ENCODE measurements around the gene PRKCA. TPM values are rescaled to one million over a fixed set of nuclear protein-coding genes. Genes with fewer than 3 reads are reported as not detected.
"Not testable (repeated sequence)": the region's sequence is repeated elsewhere in the genome, so short reads cannot be mapped to it uniquely, and the experiment has no call there.

The PRKCA gene
- total RNA-seq, 1 donor from 2014 or later: 4.5 TPM

DNA sequence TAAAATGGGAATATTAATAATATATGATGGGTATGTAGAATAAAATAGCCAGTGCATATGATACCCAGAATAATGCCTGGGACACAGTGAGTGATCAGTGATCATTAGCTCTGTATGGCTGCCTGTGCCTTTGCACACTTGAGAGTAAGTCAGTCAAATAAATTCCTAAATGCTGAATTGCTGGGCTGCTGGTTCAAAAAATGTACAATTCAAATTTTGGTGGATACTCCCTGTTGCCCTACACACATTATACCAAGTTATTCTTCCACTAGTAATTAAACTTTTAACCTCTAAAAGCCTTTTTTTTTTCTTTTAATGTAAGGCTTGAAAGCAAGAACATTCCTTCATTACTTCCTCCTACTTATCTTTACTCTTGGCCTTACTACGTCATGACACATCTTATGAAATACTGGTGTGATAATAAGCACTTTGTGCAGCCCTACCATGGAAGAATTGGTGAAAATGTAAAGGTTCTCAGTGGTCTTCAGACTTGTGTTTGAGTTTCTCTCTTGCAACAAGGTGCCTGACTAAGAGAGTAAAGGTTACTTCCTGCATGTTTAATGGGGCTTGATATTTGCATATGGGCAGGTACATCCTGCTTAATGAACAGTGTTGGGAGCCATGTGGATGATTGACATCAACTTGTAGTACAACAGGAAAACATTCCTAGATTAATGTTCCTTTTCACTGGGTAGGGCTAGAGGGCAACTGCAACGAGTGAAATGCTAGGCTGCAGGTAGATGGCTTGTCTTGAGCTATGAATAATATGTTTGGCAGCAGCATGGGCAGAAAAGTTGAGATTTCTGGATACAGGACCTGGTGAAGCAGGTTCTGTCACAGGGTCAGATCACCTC lies 84.3 kb downstream of the PRKCA start:
- ATAC-seq: peak; percentile 93

DNA sequence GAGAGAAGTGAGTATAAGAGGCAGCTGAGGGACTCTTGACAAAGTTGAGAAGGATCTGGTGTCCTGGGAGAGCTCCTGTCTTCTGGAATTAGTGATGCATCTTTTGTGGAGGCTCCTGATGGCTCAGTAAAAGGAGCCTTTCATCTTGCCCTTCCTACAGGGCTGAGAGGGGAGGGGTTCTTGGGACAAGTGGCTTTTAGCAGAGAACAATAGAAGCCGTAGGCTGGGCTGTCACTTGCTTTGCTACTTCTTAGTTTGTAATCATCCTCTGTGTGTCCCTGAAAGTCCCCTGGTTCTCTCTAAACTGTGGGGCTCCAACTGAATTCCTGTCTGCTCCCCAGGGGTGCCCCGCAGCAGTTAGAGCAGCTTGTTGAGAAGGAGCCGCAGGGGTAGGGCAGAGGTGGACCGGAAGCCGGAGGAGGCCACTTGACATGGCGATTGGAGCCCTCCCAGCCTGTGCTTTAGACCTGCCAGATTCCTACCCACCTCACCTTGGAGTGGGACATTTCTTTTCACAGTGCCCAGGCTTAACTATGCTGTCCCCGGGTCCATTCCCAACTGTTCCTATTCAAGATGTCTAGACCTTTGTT lies 85.1 kb downstream of the PRKCA start:
- ATAC-seq: no peak

DNA sequence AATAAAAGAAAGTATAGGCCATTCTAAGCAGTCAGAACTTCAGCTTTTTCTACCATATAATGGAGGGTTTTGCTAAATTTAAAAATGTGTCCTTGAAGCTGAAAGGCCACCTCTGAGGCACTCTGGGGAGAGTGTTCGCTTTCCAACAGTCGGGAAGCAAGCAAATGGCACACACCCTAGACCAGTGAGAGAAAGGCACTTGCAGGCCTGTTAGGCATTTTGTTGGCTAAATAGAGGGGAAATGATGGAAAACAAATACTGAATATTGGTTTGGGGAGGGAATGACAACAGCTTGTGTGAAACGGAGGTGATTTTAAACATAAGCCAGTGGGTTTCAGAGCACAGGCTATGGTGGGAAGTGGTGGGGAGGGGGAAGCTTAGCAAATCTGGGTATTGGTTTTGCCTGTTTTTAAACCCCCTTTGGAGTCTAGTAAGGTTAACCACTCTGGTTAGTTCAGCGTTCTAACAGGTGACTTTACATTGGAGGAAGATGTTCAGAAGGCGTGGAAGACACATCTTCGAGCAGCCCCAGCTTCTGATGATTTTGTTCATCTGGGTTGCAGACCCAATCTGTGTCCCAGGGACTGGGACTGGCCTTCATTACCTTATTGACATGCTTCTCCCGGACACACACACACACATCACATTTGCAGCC lies 90.5 kb downstream of the PRKCA start:
- no peak for ATAC-seq

DNA sequence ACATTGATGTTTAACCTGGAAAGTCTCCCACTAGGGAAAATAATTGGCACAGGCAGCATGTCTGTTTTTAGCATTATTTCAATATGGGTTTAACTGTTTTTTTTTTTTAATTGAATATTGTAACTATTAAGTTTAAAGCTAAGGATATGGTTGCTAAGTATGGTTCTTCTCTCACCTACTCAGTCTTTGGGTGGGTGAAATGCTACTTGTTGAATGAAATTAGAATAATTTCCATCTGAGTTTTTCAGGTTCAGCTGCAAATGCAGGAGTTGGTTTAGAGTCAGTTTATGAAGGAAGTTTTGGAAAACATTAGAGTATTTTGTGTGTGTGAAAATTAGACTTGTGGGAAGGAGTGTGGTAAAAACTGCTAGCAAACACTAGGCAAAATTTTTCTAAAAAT lies 93.5 kb downstream of the PRKCA start:
- ATAC-seq: no peak

DNA sequence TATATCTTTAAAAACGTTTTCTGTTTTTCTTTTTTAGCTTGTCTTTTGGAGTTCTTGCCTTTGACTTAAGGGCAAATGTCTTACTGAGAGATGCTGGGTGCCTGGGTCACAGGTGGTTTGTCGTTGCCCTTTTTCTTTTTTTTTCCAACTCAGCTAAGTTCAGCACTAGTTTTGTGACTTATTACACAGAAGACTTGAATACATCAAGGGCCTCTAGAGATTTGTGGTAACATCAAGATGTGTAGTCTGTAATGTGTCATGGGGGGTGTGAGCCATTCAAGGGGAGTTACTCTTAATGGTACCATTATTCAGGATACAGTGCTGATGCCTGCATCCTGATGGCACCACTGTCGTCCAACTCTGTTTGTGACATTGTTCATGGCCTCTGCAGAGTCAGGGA lies 95.1 kb downstream of the PRKCA start:
- ATAC-seq: no peak

DNA sequence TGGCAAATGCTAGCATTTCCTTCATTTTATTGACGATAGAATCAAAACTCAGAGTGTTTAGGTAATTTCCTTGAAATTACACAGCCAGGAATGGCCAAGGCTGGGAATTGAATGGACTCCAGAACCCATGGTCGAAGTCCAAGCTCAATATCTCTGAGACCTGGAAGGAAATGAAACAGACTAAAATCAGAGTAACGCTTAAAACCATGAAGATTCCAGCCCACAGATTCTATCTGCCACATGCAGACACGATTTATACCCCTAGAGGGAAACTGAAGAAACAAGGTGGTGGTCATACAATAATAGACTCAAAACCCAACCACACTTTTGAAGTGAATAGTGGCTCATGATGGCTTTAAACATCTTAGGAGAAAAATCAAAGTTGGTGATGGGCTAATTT lies 95.6 kb downstream of the PRKCA start:
- no peak for ATAC-seq

DNA sequence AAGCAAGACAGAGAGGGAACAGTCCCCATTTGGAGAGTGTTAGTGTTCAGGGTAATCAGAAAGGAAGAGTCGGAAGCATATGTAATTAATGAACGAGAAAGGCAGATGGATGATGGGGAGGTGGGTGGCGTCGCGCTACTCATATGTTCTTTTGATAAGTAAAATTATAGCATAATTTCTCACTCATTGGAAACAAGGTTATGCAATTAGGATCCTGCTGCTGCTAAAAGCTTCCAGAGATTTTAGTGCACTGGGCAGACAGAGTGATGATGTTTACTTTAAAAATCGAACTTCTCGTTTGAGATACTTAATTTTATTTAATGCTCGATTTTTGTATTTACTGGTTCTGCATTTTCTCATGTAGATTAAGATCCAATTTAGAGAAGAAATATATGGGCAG lies 96.2 kb downstream of the PRKCA start:
- ATAC-seq: no peak

DNA sequence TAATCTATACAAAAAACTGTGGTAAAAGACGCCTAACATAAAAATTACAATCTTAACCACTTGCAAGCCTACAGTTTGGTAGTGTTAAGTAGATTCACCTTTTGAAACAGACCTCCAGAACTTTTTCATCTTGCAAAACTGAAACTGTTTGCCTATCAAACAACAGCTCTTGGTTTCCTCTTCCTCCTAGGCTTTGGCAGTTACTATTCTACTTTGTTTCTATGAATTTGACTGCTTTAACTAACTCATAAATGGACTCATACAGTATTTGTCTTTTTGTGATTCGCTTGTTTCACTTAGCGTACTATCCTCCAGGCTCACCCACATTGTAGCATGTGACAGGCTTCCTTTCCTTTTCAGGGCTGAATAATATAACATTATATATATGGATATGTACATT lies 97.0 kb downstream of the PRKCA start:
- no peak for ATAC-seq

DNA sequence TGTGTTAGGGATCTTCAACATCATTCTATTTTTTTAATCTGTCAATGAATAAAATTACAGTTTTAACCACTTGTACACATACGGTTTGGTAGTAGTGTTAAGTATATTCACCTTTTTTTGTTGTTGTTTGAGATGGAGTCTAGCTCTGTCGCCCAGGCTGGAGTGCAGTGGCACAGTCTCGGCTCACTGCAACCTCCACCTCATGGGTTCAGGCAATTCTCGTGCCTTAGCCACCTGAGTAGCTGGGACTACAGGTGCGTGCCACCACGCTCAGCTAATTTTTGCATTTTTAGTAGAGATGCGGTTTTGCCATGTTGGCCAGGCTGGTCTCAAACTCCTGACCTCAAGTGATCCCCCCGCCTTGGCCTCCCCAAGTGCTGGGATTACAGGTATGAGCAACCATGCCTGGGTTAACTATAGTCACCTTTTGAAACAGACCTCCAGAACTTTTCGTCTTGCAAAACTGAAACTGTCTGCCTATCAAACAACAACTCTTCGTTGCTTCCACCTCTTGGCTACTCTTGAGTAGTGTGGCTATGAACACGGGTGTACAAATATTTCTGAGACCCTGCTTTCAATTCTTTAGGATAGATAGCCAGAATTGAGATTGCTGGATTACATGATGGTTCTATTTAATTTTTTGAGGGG lies 97.8 kb downstream of the PRKCA start:
- not testable (repeated sequence) for ATAC-seq

DNA sequence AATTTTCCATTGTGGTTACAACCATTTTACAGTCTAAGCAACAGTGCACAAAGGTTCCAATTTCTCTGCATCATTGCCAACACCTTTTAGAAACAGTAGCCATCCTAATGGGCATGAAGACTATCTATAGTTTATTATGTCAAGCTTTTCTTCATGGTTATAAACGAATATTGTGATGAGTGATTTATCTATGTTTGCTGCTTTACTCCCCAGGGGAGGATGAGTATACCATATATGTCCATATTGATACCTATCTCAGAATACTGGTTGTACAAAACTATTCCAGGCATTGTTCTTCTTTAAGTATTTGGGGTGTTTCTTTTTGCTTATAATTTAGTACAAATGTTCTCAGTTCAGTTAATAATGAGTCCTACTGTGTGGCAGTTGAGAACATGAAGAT lies 98.3 kb downstream of the PRKCA start:
- no peak for ATAC-seq

DNA sequence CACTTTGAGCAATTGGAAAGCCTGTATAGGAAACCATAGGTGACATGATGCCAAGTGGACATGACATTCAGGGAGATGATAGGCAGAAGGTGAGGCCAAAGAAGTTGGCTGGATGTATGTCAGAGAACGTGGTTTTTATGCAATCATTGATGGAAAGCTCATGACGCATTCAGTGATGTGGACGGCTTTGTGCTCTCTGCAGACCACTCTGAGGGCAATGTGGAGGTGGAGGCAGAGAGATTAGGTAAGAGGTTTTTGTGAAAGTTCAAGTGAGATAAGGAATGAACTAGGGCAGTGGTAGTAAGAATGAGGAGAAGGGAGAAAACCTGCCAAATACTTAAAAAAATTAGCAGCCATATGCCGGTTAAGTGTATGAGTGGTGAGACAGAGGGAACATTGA lies 99.0 kb downstream of the PRKCA start:
- ATAC-seq: no peak

DNA sequence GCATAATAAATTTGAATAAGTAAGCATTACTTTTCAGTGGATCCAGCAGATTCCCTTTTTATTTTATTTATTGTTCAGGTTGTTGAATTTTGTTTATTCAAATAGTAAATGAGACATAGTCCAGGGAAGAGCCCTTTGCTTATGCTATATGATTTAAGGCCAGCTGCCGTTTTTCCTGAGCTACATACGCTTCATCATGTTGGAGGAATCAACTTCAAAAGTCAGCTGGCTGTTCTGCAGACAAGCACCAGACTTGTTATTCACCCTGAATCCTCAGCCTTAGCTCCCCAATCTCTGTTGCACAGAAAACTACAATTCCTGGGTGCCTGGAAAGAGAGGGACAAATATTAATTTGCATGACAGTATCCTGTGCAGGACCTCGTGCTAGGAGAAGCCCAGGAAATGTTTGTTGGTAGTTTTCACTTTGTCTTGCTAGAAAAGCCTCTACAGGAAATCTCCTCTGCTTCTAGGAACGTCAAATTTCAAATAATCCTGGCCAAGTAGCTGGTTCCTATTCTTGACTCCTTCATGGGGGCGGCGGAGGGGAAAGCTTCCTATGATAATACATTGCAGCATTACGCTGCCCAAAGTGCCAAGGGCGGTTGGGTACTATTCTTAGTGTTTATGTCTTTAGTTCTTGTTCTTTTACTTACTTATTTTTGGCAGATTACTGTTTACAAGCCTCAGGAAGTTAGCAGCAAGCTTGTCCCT lies 101.6 kb downstream of the PRKCA start:
- ATAC-seq: no peak

DNA sequence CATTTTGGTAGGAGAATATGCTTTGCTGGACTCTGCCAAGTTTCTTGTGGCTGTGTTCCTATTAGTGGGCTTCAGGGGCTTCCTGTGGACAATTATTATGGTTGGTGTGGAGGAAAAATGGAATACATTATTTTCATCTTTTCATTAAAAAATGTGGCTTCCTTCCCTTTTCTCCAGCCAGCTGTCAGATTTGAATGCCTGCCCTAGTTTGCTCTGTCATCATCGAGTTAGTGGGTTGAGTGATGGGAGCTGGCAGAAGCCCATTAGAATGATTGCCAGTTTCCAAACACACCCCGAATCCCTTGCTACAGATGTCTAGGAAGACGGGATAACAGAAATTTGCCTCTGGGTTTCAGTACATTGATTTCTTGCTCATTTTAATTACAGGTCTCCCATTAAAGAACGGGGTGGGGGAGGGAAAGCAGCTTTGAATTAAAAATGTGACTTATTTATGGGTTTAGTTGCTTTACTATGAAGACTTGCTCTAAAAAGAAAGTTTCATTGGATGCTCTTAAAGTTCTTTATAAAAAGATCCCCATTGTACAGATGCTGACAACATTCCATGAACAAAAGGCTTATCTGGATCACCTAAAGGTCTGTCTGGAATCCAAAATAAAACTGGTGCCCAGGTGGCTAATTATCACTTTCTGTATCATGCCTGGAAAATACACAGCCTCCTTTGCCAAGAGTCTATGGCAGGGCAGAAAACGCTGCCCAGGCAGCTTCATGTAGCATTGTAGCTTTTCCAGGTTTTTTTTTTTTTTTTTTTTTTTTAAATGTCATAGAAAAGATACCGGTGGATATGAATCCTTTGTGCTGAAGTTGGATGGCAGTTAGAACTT lies 103.6 kb downstream of the PRKCA start:
- no peak for ATAC-seq

DNA sequence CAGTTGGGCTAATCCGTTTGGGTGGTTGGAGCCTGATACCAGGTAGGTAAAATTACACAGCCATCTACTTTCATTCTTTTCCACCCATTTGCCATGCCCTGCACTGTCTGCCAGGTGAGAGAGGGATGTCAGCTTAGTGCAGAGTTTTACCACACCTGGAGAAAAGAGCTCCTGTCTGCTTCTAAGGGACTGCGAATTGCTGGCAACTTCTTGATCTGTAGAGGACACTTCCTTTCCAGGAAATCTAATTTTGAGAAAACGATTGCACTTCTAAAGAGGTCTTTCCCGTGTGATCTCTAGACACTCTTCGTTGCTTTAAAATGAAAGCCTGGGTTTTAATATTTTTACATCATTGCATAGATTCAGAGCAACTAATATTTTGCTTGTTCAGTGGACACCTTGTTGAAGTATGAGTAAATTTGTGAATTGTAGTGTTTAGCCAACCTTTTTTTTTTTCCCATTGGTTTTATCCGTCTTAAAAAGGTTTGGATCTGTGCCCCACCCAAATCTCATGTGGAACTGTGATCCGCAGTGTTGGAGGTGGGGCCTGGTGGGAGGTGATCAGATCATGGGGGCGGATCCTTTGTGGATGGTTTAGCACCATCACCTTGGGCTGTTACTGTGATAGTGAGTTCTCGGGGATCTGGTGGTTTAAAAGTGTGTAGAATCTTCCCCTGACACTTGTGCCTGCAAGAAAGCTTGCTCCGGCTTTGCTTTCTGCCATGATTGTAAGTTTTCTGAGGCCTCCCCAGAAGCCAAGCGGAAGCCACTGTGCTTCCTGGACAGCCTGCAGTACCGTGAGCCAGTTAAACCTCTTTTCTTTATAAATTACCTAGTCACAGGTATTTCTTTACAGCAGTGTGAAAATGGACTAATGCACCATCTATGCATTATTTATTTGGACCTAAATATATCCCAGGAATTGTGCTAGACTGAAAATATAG lies 104.6 kb downstream of the PRKCA start:
- no peak for ATAC-seq

DNA sequence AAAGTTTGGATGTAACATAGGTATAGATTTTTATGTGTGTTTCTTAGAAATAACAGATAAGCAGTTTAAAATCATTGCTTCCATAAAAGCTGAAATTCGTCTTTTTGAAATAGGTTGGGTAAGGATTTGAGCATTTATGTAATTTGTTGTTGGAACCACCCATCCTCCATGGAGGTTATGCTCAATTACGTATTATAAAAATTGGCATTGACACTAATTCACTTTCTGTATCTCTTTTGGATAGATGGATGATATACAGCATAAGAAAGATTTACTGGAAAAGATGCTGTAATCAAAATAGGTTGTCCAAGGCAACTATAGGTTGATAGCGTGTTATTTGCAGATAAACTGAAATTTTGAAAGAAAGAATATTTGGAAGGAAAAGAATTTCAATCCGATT lies 105.5 kb downstream of the PRKCA start:
- no peak for ATAC-seq

DNA sequence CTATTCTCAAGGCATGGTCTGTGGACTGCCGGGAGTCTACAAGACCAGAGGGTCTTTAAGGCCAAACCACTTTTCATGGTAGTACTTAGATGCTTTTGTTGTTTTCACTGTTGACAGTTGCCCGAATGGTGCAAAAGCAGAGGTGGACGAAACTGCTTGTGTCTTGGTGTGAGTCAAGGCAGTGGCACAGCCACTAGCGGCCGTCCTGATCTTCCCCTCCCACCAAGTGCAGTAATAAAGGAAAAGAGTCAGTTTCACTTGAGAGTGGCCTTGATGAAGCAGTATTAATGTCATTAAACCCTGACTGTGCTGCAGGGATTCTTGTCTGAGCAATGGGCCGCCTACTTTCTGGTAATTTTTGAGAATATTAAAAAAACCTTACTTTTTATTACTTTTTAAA lies 109.1 kb downstream of the PRKCA start:
- no peak for ATAC-seq

DNA sequence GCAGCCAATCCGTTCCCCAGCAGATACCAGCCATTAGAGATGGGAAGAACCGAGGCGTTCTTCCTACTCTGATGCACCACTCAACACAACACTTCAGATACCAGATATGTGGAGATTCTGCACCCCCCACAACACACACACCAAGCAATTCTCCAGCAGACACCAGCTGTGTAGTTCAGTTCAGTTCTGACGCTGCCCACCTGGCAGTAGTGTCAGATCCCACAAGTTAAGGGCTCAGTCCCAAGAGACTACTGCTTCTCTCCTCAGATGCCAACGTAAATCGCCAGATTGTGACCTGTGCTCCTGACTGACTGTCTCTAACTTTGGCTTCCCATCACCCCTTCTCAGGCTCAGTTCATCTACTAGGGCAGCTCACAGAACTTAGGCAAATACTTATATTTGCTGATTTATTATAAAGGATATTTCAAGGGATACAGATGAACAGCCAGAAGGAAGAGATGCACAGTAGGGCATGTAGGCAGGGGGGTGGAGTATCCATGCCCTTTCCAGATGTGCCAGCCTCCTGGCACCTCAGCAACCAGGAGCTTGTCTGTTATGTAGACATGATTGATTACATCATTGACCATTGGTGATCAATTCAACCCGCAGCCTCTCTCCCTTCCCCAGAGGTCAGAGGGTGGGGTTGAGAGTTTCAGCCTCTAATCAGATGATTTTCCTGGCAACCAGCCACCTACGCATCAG lies 110.6 kb downstream of the PRKCA start:
- no peak for ATAC-seq

DNA sequence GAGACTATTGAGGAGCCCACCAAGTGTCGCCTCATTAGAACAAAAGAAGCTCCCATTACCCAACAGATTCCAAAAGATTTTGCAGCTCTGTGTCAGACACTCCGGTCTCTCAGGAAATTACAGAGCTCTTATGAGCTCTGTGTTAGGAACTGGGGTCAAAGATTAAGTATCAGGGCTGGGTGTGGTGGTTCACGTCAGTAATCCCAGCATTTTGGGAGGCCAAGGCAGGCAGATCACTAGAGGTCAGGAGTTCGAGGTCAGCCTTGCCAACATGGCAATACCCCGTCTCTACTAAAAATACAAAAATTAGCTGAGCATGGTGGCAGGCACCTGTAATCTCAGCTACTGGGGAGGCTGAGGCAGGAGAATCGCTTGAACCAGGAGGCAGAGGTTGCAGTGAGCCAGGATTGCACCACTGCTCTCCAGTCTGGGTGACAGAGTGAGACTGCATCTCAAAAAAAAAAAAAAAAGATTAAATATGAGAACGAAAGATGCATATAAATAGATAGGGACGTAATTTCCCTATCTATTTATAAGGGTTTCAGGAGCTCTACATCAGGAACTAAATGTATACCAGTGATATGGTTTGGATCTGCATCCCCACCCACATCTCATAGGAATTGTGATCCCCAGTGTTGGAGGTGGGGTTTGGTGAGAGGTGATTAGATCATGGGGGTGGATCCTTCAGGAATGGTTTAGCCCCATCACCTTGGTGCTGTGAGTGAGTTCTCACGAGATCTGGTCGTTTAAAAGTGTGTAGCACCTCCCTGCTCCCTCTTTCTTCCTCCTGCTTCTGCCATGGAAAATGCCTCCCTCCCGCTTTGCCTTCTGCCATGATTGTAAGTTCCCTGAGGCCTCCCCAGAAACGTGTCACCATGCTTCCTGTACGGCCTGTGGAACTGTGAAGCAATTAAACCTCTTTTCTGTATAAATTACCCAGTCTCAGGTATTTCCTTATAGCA lies 111.4 kb downstream of the PRKCA start:
- ATAC-seq: no peak
